Activated CD8-positive, alpha-beta T cell treated with anti-CD3 and anti-CD28 coated beads, Interleukin-2, amount 10 ng/mL, durations not matched to agents 7 days and 5 days (primary cell): Measurements from ENCODE around the gene SRPK2. TPM values are rescaled to one million over a fixed set of nuclear protein-coding genes. Genes with fewer than 3 reads are reported as not detected.
"Not testable (repeated sequence)": the region's sequence is repeated elsewhere in the genome, so short reads cannot be mapped to it uniquely, and the experiment has no call there.

Experiments
- ATAC-seq: fragments of 150-1000 bp; cut with Tn5 transposase; one replicate; pipeline ENCODE4 v1.10.0; 2021; ENCODE audit warnings: moderate library complexity
- CTCF ChIA-PET: fragments of 350-600 bp; sonication (Branson Sonifier 250); formaldehyde crosslinking; loops from one replicate; lab custom pipeline; 2021; ENCODE audit warnings: antibody characterized with exemption; lab: Charles Lee
- POLR2A ChIA-PET: fragments of 350-600 bp; sonication (Branson Sonifier 250); formaldehyde crosslinking; loops from one replicate; lab custom pipeline; 2021; ENCODE audit warnings: antibody characterized with exemption; lab: Charles Lee
- DNase-seq: peaks from one replicate; pipeline ENCODE4 v3.0.0-alpha.2; 2020
- H3K27ac Mint-ChIP-seq: one replicate; pipeline ENCODE4 v1.8.0; 2021; ENCODE audit warnings: mild to moderate bottlenecking, mixed read lengths
- H3K27me3 Mint-ChIP-seq: one replicate; pipeline ENCODE4 v1.8.0; 2021; ENCODE audit warnings: low read depth, mixed read lengths
- H3K36me3 Mint-ChIP-seq: one replicate; pipeline ENCODE4 v1.8.0; 2021; ENCODE audit warnings: low read depth, mixed read lengths
- H3K4me1 Mint-ChIP-seq: one replicate; pipeline ENCODE4 v1.8.0; 2021; ENCODE audit warnings: low read depth, mixed read lengths
- H3K4me3 Mint-ChIP-seq: one replicate; pipeline ENCODE4 v1.8.0; 2021; ENCODE audit warnings: mild to moderate bottlenecking, mixed read lengths
- H3K9me3 Mint-ChIP-seq: one replicate; pipeline ENCODE4 v1.8.0; 2022; ENCODE audit warnings: mixed read lengths; ENCODE audit not compliant: insufficient read depth
- total RNA-seq, 2 experiments: library from RNA; stranded (reverse); gene quantifications; one replicate each; pipeline ENCODE4 v1.2.3, GENCODE V29; 2021

SRPK2 gene
- total RNA-seq: 10 to 100 TPM; 34.5 to 35.9 TPM

DNA sequence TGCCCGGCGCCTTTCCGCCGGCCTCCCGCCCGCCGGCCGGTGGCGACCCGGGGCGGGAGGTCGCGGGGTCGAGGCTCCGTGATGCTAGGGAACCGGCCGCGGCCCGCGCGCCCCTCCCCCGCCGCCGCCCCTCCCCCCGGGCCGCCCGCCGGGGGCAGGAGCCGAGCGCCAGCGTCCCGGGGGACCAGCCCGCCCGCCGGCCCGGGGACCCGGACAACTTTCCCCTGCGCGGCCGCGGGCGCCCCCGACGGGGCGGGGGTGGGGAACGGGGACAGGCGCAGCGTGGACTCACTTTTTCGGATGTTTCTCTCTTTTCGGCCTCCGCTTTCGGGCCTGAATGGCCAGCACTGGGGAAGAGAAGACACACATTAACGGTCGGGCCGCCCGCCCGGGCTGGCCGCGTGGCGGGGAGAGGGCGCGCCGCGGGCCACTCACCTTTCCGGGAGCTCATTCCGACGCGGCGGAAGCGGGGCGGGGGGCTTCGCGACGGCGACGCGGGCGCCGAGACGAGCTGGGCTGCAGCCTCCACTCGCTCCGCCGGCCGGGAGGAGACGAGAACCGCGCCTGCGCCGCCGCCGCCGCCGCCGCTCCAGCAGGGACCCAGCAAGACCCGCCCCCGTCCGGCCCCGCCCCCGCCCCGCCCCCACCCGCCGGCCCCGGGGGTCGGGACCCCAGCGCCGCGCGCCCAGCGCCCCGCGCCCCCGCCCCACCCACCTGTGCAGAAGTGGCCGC is at the start of gene SRPK2:
Gene SRPK2 (minus strand): TSS at position 566 of the 732 bp plus-strand sequence.
- DNase-seq: peak; percentile 83
- Mint-ChIP-seq H3K36me3 (peaks cover 9% of the 10 kb centered on the region), H3K27ac (peak within 1 kb of the TSS; percentile 86), H3K4me1 (peaks cover 14% of the 10 kb centered on the region), H3K4me3 (peak within 1 kb of the TSS; percentile 94), H3K9me3 (no peaks in the 10 kb centered on the region), H3K27me3 (peaks cover 4% of the 10 kb centered on the region)
- ChIA-PET POLR2A (interaction anchor here (0.7 to 1.1 kb wide), 3 partner anchors 36 to 375 kb away, joined by 3 to 6 read pairs (median 4); no protein-coding TSS in a partner anchor), CTCF (interaction anchor here (1.1 to 1.5 kb wide), 4 partner anchors 15 to 245 kb away, joined by 3 to 4 read pairs (median 3); no protein-coding TSS in a partner anchor)
- peak; percentile 87 for ATAC-seq

GRCh38 chr7:105438254-105438653 is 49.5 kb upstream of the SRPK2 start:
- Mint-ChIP-seq H3K27me3 (no peaks in the 10 kb centered on the region), H3K27ac (no peak overlapping the region), H3K4me3 (no peak overlapping the region), H3K36me3 (no peaks in the 10 kb centered on the region), H3K4me1 (no peaks in the 10 kb centered on the region), H3K9me3 (no peaks in the 10 kb centered on the region)
- POLR2A ChIA-PET: no interaction called here
- DNase-seq (no peak), ATAC-seq (no peak)
- CTCF ChIA-PET: interaction anchor here (0.7 kb wide), 1 partner anchor 16 kb away, joined by 3 read pairs; no protein-coding TSS in a partner anchor

GRCh38 chr7:105437356-105437755 is 48.6 kb upstream of the SRPK2 start:
- H3K36me3 Mint-ChIP-seq, POLR2A ChIA-PET, H3K4me3 Mint-ChIP-seq, CTCF ChIA-PET, ATAC-seq, DNase-seq, H3K27ac Mint-ChIP-seq, H3K4me1 Mint-ChIP-seq, H3K9me3 Mint-ChIP-seq, H3K27me3 Mint-ChIP-seq: not testable (repeated sequence)

DNA sequence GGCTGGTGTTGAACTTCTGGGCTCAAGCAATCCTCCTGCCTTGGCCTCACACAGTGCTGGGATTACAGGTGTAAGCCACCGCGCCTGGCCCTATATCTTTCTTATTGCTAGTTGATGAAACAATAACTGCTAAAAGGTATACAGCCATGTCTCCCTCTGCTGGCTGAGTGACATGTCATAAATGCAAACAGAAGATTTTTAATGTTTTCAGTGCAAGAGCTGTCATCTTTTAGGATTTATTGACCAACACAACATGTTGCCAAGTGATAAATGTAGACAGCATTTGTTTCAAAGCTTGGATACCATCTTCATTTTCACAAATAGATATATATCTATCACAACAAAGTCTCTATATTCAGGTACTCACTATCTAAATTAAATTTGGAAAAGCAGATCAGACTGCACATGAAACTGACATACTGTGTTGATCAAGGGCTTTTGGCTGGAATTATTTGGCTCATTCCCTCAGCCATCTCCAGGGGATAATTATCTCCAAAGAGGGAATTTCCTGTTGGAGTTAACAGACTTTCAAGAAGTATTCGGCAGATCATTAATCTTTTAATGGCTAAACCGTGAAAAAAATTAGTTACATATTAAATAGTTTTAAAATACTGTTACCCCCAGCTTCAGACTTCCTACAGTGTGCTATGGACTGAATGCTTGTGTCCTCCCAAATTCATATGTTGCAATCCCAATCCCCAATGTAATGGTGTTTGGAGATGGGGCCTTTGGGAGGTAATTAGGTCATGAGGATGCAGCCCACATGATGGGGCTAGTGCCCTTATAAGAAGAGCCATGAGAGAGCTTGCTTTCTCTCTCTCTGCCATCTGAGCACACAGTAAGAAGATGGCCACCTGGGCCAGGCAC is 41.3 kb upstream of the SRPK2 start:
- Mint-ChIP-seq H3K27me3 (no peaks in the 10 kb centered on the region), H3K9me3 (no peaks in the 10 kb centered on the region), H3K4me3 (no peak overlapping the region), H3K36me3 (no peaks in the 10 kb centered on the region), H3K27ac (no peak overlapping the region), H3K4me1 (no peaks in the 10 kb centered on the region)
- POLR2A ChIA-PET: no interaction called here
- CTCF ChIA-PET: interaction anchor here (0.6 to 1.5 kb wide), 17 partner anchors 9 to 449 kb away, joined by 3 to 6 read pairs (median 3); no protein-coding TSS in a partner anchor
- peak; percentile 64 for DNase-seq
- peak; percentile 64 for ATAC-seq

DNA sequence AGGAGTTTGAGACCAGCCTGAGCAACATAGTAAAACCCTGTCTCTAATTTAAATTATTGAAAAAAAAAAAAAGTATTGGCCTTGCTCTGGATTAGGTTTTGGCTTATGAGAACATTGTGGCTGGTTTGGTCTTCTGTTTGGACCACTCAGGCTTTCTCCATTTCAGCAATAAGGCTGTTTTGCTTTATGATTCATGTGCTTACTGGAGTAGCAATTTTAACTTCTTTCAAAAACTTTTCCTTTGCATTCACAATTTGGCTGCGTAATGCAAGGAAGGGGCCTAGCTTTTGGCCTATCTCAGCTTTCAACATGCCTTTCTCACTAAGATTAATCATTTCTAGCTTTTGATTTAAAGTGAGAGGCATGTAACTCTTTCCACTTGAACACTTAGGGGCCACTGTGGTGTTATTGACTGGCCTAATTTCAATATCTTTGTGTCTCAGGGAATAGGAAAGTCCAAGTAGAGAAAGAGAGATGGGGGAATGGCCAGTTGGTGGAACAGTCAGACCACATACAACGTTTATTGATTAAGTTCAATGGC is 38.0 kb upstream of the SRPK2 start:
- POLR2A ChIA-PET: no interaction called here
- DNase-seq (no peak), ATAC-seq (no peak)
- Mint-ChIP-seq H3K4me3 (no peak overlapping the region), H3K27me3 (no peaks in the 10 kb centered on the region), H3K9me3 (no peaks in the 10 kb centered on the region), H3K36me3 (no peaks in the 10 kb centered on the region), H3K4me1 (no peaks in the 10 kb centered on the region), H3K27ac (no peak overlapping the region)
- CTCF ChIA-PET: interaction anchor here (0.6 to 2.9 kb wide), 2 partner anchors 12 to 273 kb away, joined by 3 to 6 read pairs; no protein-coding TSS in a partner anchor

GRCh38 chr7:105423987-105424386 is 35.3 kb upstream of the SRPK2 start:
- Mint-ChIP-seq H3K9me3 (no peaks in the 10 kb centered on the region), H3K27me3 (no peaks in the 10 kb centered on the region), H3K36me3 (no peaks in the 10 kb centered on the region), H3K4me1 (no peaks in the 10 kb centered on the region), H3K4me3 (no peak overlapping the region), H3K27ac (no peak overlapping the region)
- ChIA-PET POLR2A (no interaction called here), CTCF (no interaction called here)
- no peak for DNase-seq
- ATAC-seq: no peak

DNA sequence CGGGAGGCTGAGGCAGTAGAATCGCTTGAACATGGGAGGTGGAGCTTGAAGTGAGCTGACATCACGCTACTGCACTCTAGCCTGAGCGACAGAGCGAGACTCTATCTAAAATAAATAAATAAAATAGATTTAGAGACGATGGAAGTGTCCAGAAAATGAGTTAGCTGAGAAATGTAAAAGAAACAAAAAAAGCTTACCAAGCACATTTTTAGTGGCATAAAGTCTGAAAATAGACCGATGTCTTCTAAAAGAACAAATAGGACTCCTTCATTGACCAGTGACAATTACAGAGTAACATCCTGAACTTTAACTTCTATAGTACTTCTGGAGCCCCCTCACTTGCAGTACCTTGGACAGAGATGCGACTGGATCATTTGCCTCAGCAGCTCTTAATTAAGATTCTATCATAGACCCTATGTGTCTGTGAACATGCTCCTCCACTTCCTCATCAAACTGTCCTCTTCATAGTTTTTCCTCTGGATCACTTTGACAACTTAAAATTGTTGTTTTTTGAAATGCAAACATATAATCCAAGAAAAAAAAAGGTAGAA is 25.2 kb upstream of the SRPK2 start:
- no peak overlapping the region for H3K27ac Mint-ChIP-seq
- no peaks in the 10 kb centered on the region for H3K36me3 Mint-ChIP-seq
- ChIA-PET CTCF (interaction anchor here (1.6 kb wide), 1 partner anchor 14 kb away, joined by 6 read pairs; no protein-coding TSS in a partner anchor), POLR2A (no interaction called here)
- H3K4me1 Mint-ChIP-seq: no peaks in the 10 kb centered on the region
- no peak for DNase-seq
- no peak overlapping the region for H3K4me3 Mint-ChIP-seq
- H3K9me3 Mint-ChIP-seq: no peaks in the 10 kb centered on the region
- H3K27me3 Mint-ChIP-seq: peaks cover 3% of the 10 kb centered on the region
- no peak for ATAC-seq

GRCh38 chr7:105410774-105411173 is 22.1 kb upstream of the SRPK2 start:
- DNase-seq, H3K4me3 Mint-ChIP-seq, H3K4me1 Mint-ChIP-seq, POLR2A ChIA-PET, H3K9me3 Mint-ChIP-seq, ATAC-seq, H3K27ac Mint-ChIP-seq, CTCF ChIA-PET, H3K27me3 Mint-ChIP-seq, H3K36me3 Mint-ChIP-seq: not testable (repeated sequence)

DNA sequence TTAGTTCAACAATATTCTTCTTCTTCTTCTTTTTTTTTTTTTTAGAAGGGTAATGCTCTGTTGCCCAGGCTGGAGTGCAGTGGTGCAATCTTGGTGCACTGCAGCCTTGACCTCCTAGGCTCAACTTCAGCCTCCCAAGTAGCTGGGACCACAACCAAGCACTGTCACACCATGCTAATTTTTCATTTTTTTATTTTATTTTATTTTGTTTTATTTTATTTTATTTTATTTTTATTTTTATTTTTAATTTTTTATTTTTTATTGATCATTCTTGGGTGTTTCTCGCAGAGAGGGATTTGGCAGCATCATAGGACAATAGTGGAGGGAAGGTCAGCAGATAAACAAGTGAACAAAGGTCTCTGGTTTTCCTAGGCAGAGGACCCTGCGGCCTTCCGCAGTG is 21.1 kb upstream of the SRPK2 start:
- H3K36me3 Mint-ChIP-seq, H3K27me3 Mint-ChIP-seq, H3K4me1 Mint-ChIP-seq, POLR2A ChIA-PET, ATAC-seq, DNase-seq, H3K9me3 Mint-ChIP-seq, H3K4me3 Mint-ChIP-seq, H3K27ac Mint-ChIP-seq: not testable (repeated sequence)
- CTCF ChIA-PET: interaction anchor here (1.0 kb wide), 1 partner anchor 20 kb away, joined by 3 read pairs; no protein-coding TSS in a partner anchor

- POLR2A ChIA-PET: no interaction called here
- H3K27ac Mint-ChIP-seq: no peak overlapping the region
- H3K27me3 Mint-ChIP-seq: peaks cover 5% of the 10 kb centered on the region
- H3K9me3 Mint-ChIP-seq: no peaks in the 10 kb centered on the region
- H3K4me3 Mint-ChIP-seq: no peak overlapping the region
- no peak for ATAC-seq
- no peaks in the 10 kb centered on the region for H3K4me1 Mint-ChIP-seq
- no peaks in the 10 kb centered on the region for H3K36me3 Mint-ChIP-seq
- DNase-seq: no peak
- CTCF ChIA-PET: interaction anchor here (1.0 to 1.4 kb wide), 2 partner anchors 10 to 21 kb away, joined by 3 to 4 read pairs; no protein-coding TSS in a partner anchor
These were observed 20.2 kb upstream of the SRPK2 start for GRCh38 chr7:105408791-105409410.

GRCh38 chr7:105403128-105403527 is 14.4 kb upstream of the SRPK2 start:
- Mint-ChIP-seq H3K27me3 (no peaks in the 10 kb centered on the region), H3K27ac (no peak overlapping the region), H3K4me3 (no peak overlapping the region), H3K4me1 (no peaks in the 10 kb centered on the region), H3K9me3 (no peaks in the 10 kb centered on the region), H3K36me3 (no peaks in the 10 kb centered on the region)
- ChIA-PET CTCF (no interaction called here), POLR2A (no interaction called here)
- DNase-seq (no peak), ATAC-seq (no peak)
